Bronchial epithelial cell (primary cell): ENCODE data around the gene RITA1. TPM values are rescaled to one million over a fixed set of nuclear protein-coding genes. Genes with fewer than 3 reads are reported as not detected.
"Not testable (repeated sequence)": the region's sequence is repeated elsewhere in the genome, so short reads cannot be mapped to it uniquely, and the experiment has no call there.

ENCODE experiments used
- DNase-seq: peaks from one replicate; pipeline ENCODE4 v3.0.0-alpha.2; 2010; ENCODE audit warnings: low read depth
- FAIRE-seq: peaks from 2 replicates; lab custom pipeline; 2011; peaks lifted over from hg19 to GRCh38; lab: Jason Lieb, UNC
- H3K27me3 ChIP-seq: 2 replicates; pipeline ENCODE4 v1.5.1; 2011; ENCODE audit warnings: low read length; ENCODE audit not compliant: control insufficient read depth, insufficient read depth
- H3K36me3 ChIP-seq: 2 replicates; pipeline ENCODE4 v1.5.1; 2011; ENCODE audit warnings: low read length; ENCODE audit not compliant: control insufficient read depth, insufficient read depth
- H3K4me3 ChIP-seq: 2 replicates; pipeline ENCODE4 v1.5.1; 2011; ENCODE audit warnings: mild to moderate bottlenecking, low read depth, low read length, control low read depth
- CTCF ChIP-seq: IDR thresholded peaks from 2 replicates; pipeline ENCODE4 v1.5.1; 2011; ENCODE audit warnings: mild to moderate bottlenecking, moderate library complexity, low read length, control low read depth, inconsistent platforms; ENCODE audit not compliant: insufficient read depth, severe bottlenecking
- total RNA-seq: library from RNA; depleted of rRNA; stranded (reverse); fragments of >200 nt; gene quantifications from 2 replicates; pipeline ENCODE4 v1.2.1, GENCODE V29; 2014

The RITA1 gene
- total RNA-seq, 1 donor from 2014 or later = 17.6 TPM

GRCh38 chr12:113201187-113202177 is 16.0 kb downstream of the RITA1 start:
- Histone ChIP-seq H3K27me3 (no peaks in the 10 kb centered on the region), H3K36me3 (no peaks in the 10 kb centered on the region), H3K4me3 (no peak overlapping the region)
- FAIRE-seq = no peak
- no peak for TF ChIP-seq CTCF
- no peak for DNase-seq

GRCh38 chr12:113202300-113203075 is 17.0 kb downstream of the RITA1 start:
- no peak for FAIRE-seq
- Histone ChIP-seq H3K4me3 (no peak overlapping the region), H3K36me3 (no peaks in the 10 kb centered on the region), H3K27me3 (no peaks in the 10 kb centered on the region)
- DNase-seq = no peak
- no peak for TF ChIP-seq CTCF

- Histone ChIP-seq H3K27me3 (no peaks in the 10 kb centered on the region), H3K4me3 (no peak overlapping the region), H3K36me3 (no peaks in the 10 kb centered on the region)
- no peak for FAIRE-seq
- TF ChIP-seq CTCF = no peak
- no peak for DNase-seq
Measured at GRCh38 chr12:113203852-113204760, 18.6 kb downstream of the RITA1 start.

- no peaks in the 10 kb centered on the region for H3K36me3 ChIP-seq
- H3K4me3 ChIP-seq = no peak overlapping the region
- no peak for DNase-seq
Measured at GRCh38 chr12:113204804-113205203, 19.3 kb downstream of the RITA1 start.

GRCh38 chr12:113206802-113207201 is 21.3 kb downstream of the RITA1 start:
- not testable (repeated sequence) for H3K36me3 ChIP-seq, FAIRE-seq, H3K4me3 ChIP-seq, H3K27me3 ChIP-seq, DNase-seq

More at GRCh38 chr12:113204804-113205203, 19.3 kb downstream of the RITA1 start:
- no peaks in the 10 kb centered on the region for H3K27me3 ChIP-seq
- TF ChIP-seq CTCF = no peak
- FAIRE-seq = no peak
